Measurements from ENCODE around the gene SEMA6D.

SEMA6D gene

GRCh38 chr15:47727676-47728075, 10.4 kb downstream of the SEMA6D start:
- no peak overlapping the region for H3K4me3 ChIP-seq (replicated peaks; ENCODE audit: insufficient read depth, low read length)
- TF ChIP-seq CTCF (IDR thresholded peaks at IDR 0.05; ENCODE audit: insufficient read depth, low read length) (no peak), SPI1 (IDR thresholded peaks at IDR 0.05; ENCODE audit: borderline replicate concordance, low read depth) (no peak), REST (IDR thresholded peaks at IDR 0.05; ENCODE audit: insufficient replicate concordance, low read depth) (no peak), GABPA (IDR thresholded peaks at IDR 0.05; ENCODE audit: low read depth) (no peak), POLR2AphosphoS5 (IDR thresholded peaks at IDR 0.05; ENCODE audit: low read depth) (no peak)
- H3K27me3 ChIP-seq (ENCODE audit: insufficient read depth, poor library complexity, severe bottlenecking) = no peaks in the 10 kb centered on the region
- DNase-seq (ENCODE audit: low read depth in 1 of 2, low spot score in 1 of 2) = no peak
- H3K27ac ChIP-seq (replicated peaks) = no peak overlapping the region

GRCh38 chr15:47728426-47728825, 11.1 kb downstream of the SEMA6D start:
- H3K27ac ChIP-seq (replicated peaks) = no peak overlapping the region
- H3K4me3 ChIP-seq (replicated peaks; ENCODE audit: insufficient read depth, low read length) = no peak overlapping the region
- DNase-seq (ENCODE audit: low read depth in 1 of 2, low spot score in 1 of 2) = no peak
- H3K27me3 ChIP-seq (ENCODE audit: insufficient read depth, poor library complexity, severe bottlenecking) = no peaks in the 10 kb centered on the region
- TF ChIP-seq REST (IDR thresholded peaks at IDR 0.05; ENCODE audit: insufficient replicate concordance, low read depth) (no peak), POLR2AphosphoS5 (IDR thresholded peaks at IDR 0.05; ENCODE audit: low read depth) (no peak), GABPA (IDR thresholded peaks at IDR 0.05; ENCODE audit: low read depth) (no peak), CTCF (IDR thresholded peaks at IDR 0.05; ENCODE audit: insufficient read depth, low read length) (no peak), SPI1 (IDR thresholded peaks at IDR 0.05; ENCODE audit: borderline replicate concordance, low read depth) (no peak)

GRCh38 chr15:47728886-47729285, 11.6 kb downstream of the SEMA6D start:
- TF ChIP-seq POLR2AphosphoS5 (IDR thresholded peaks at IDR 0.05; ENCODE audit: low read depth) = no peak
- TF ChIP-seq SPI1 (IDR thresholded peaks at IDR 0.05; ENCODE audit: borderline replicate concordance, low read depth) = no peak
- no peak for TF ChIP-seq GABPA (IDR thresholded peaks at IDR 0.05; ENCODE audit: low read depth)
- TF ChIP-seq REST (IDR thresholded peaks at IDR 0.05; ENCODE audit: insufficient replicate concordance, low read depth) = no peak
- no peak for TF ChIP-seq CTCF (IDR thresholded peaks at IDR 0.05; ENCODE audit: insufficient read depth, low read length)
- DNase-seq (ENCODE audit: low read depth in 1 of 2, low spot score in 1 of 2) = no peak
- H3K4me3 ChIP-seq (replicated peaks; ENCODE audit: insufficient read depth, low read length) = no peak overlapping the region
- no peak overlapping the region for H3K27ac ChIP-seq (replicated peaks)
- no peaks in the 10 kb centered on the region for H3K27me3 ChIP-seq (ENCODE audit: insufficient read depth, poor library complexity, severe bottlenecking)

Data from HL-60 (cell line).